Measurements from ENCODE around the gene PRKAR1B.
A peak's percentile ranks its signal among the peaks of the same experiment; 100 is the strongest.

PRKAR1B gene

GRCh38 chr7:509426-510130 lies 217.5 kb downstream of the PRKAR1B start:
- no peak overlapping the region for H3K27ac ChIP-seq (ENCODE audit: low read depth, low read length)
- no peaks in the 10 kb centered on the region for H3K4me1 ChIP-seq (ENCODE audit: control insufficient read depth, insufficient read depth, low read length)
- H3K36me3 ChIP-seq (ENCODE audit: control insufficient read depth, insufficient read depth, low read length): peaks cover 11% of the 10 kb centered on the region
- H3K9ac ChIP-seq (ENCODE audit: low read length): no peak overlapping the region
- no peak overlapping the region for H3K4me3 ChIP-seq (ENCODE audit: low read length)
- H3K27me3 ChIP-seq (ENCODE audit: control insufficient read depth, insufficient read depth, low read length): no peaks in the 10 kb centered on the region

- Histone ChIP-seq H3K36me3 (ENCODE audit: control insufficient read depth, insufficient read depth, low read length) (peaks cover 11% of the 10 kb centered on the region), H3K9ac (ENCODE audit: low read length) (no peak overlapping the region), H3K27me3 (ENCODE audit: control insufficient read depth, insufficient read depth, low read length) (no peaks in the 10 kb centered on the region), H3K4me3 (ENCODE audit: low read length) (no peak overlapping the region), H3K27ac (ENCODE audit: low read depth, low read length) (no peak overlapping the region), H3K4me1 (ENCODE audit: control insufficient read depth, insufficient read depth, low read length) (no peaks in the 10 kb centered on the region)
These were observed 218.5 kb downstream of the PRKAR1B start for GRCh38 chr7:508461-509170.

GRCh38 chr7:507623-508300 lies 219.3 kb downstream of the PRKAR1B start:
- Histone ChIP-seq H3K27ac (ENCODE audit: low read depth, low read length) (no peak overlapping the region), H3K9ac (ENCODE audit: low read length) (no peak overlapping the region), H3K4me1 (ENCODE audit: control insufficient read depth, insufficient read depth, low read length) (peaks cover 2% of the 10 kb centered on the region), H3K36me3 (ENCODE audit: control insufficient read depth, insufficient read depth, low read length) (peaks cover 11% of the 10 kb centered on the region), H3K27me3 (ENCODE audit: control insufficient read depth, insufficient read depth, low read length) (no peaks in the 10 kb centered on the region), H3K4me3 (ENCODE audit: low read length) (no peak overlapping the region)

GRCh38 chr7:506921-507622 lies 220.0 kb downstream of the PRKAR1B start:
- no peak overlapping the region for H3K27ac ChIP-seq (ENCODE audit: low read depth, low read length)

GRCh38 chr7:506391-506831 lies 220.7 kb downstream of the PRKAR1B start:
- no peak overlapping the region for H3K27ac ChIP-seq (ENCODE audit: low read depth, low read length)

More at GRCh38 chr7:506921-507622, 220.0 kb downstream of the PRKAR1B start:
- H3K27me3 ChIP-seq (ENCODE audit: control insufficient read depth, insufficient read depth, low read length): no peaks in the 10 kb centered on the region
- no peak overlapping the region for H3K9ac ChIP-seq (ENCODE audit: low read length)
- peaks cover 11% of the 10 kb centered on the region for H3K36me3 ChIP-seq (ENCODE audit: control insufficient read depth, insufficient read depth, low read length)
- H3K4me1 ChIP-seq (ENCODE audit: control insufficient read depth, insufficient read depth, low read length): peaks cover 2% of the 10 kb centered on the region
- no peak overlapping the region for H3K4me3 ChIP-seq (ENCODE audit: low read length)

GRCh38 chr7:505171-505570 lies 221.9 kb downstream of the PRKAR1B start:
- H3K4me3 ChIP-seq (ENCODE audit: low read length): no peak overlapping the region
- H3K4me1 ChIP-seq (ENCODE audit: control insufficient read depth, insufficient read depth, low read length): peaks cover 2% of the 10 kb centered on the region
- no peaks in the 10 kb centered on the region for H3K27me3 ChIP-seq (ENCODE audit: control insufficient read depth, insufficient read depth, low read length)
- H3K36me3 ChIP-seq (ENCODE audit: control insufficient read depth, insufficient read depth, low read length): peaks cover 13% of the 10 kb centered on the region
- no peak overlapping the region for H3K9ac ChIP-seq (ENCODE audit: low read length)
- H3K27ac ChIP-seq (ENCODE audit: low read depth, low read length): no peak overlapping the region

More at GRCh38 chr7:506391-506831, 220.7 kb downstream of the PRKAR1B start:
- Histone ChIP-seq H3K4me1 (ENCODE audit: control insufficient read depth, insufficient read depth, low read length) (peaks cover 2% of the 10 kb centered on the region), H3K9ac (ENCODE audit: low read length) (no peak overlapping the region), H3K27me3 (ENCODE audit: control insufficient read depth, insufficient read depth, low read length) (no peaks in the 10 kb centered on the region), H3K4me3 (ENCODE audit: low read length) (no peak overlapping the region), H3K36me3 (ENCODE audit: control insufficient read depth, insufficient read depth, low read length) (peaks cover 6% of the 10 kb centered on the region)

- no peak overlapping the region for H3K9ac ChIP-seq (ENCODE audit: low read length)
- no peak overlapping the region for H3K4me3 ChIP-seq (ENCODE audit: low read length)
- no peaks in the 10 kb centered on the region for H3K27me3 ChIP-seq (ENCODE audit: control insufficient read depth, insufficient read depth, low read length)
- no peak overlapping the region for H3K27ac ChIP-seq (ENCODE audit: low read depth, low read length)
- peaks cover 19% of the 10 kb centered on the region for H3K36me3 ChIP-seq (ENCODE audit: control insufficient read depth, insufficient read depth, low read length)
- H3K4me1 ChIP-seq (ENCODE audit: control insufficient read depth, insufficient read depth, low read length): peaks cover 2% of the 10 kb centered on the region
These were observed 222.6 kb downstream of the PRKAR1B start for GRCh38 chr7:504221-505111.

GRCh38 chr7:503575-504111 lies 223.4 kb downstream of the PRKAR1B start:
- H3K36me3 ChIP-seq (ENCODE audit: control insufficient read depth, insufficient read depth, low read length): peaks cover 23% of the 10 kb centered on the region

GRCh38 chr7:502296-502695 lies 224.8 kb downstream of the PRKAR1B start:
- H3K36me3 ChIP-seq (ENCODE audit: control insufficient read depth, insufficient read depth, low read length): peaks cover 24% of the 10 kb centered on the region
- no peak overlapping the region for H3K4me3 ChIP-seq (ENCODE audit: low read length)
- H3K27ac ChIP-seq (ENCODE audit: low read depth, low read length): no peak overlapping the region
- no peak overlapping the region for H3K9ac ChIP-seq (ENCODE audit: low read length)
- peaks cover 2% of the 10 kb centered on the region for H3K4me1 ChIP-seq (ENCODE audit: control insufficient read depth, insufficient read depth, low read length)
- no peaks in the 10 kb centered on the region for H3K27me3 ChIP-seq (ENCODE audit: control insufficient read depth, insufficient read depth, low read length)

More at GRCh38 chr7:503575-504111, 223.4 kb downstream of the PRKAR1B start:
- Histone ChIP-seq H3K9ac (ENCODE audit: low read length) (peak overlapping the region; percentile 10), H3K4me1 (ENCODE audit: control insufficient read depth, insufficient read depth, low read length) (peaks cover 2% of the 10 kb centered on the region), H3K4me3 (ENCODE audit: low read length) (no peak overlapping the region), H3K27ac (ENCODE audit: low read depth, low read length) (peak overlapping the region; percentile 19), H3K27me3 (ENCODE audit: control insufficient read depth, insufficient read depth, low read length) (no peaks in the 10 kb centered on the region)

DNA sequence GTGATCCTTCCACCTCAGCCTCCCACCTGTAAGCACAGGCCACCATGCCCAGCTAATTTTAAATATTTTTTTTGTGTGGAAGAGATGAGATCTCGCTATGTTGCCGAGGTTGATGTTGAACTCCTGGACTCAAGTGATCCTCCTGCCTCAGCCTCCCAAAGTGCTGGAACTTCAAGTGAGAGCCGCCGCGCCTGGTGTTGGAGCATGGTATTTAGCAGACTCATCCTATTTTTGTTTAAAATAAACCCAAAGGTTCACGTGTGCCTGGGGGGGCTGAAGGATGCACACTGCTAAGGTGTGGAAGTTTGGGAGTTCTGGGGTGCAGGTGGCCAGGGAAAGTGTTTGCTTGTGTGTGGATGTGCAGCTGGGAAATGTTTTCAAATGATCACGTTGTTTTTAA lies 225.6 kb downstream of the PRKAR1B start:
- no peaks in the 10 kb centered on the region for H3K27me3 ChIP-seq (ENCODE audit: control insufficient read depth, insufficient read depth, low read length)
- peaks cover 2% of the 10 kb centered on the region for H3K4me1 ChIP-seq (ENCODE audit: control insufficient read depth, insufficient read depth, low read length)
- no peak overlapping the region for H3K4me3 ChIP-seq (ENCODE audit: low read length)
- peaks cover 23% of the 10 kb centered on the region for H3K36me3 ChIP-seq (ENCODE audit: control insufficient read depth, insufficient read depth, low read length)
- H3K9ac ChIP-seq (ENCODE audit: low read length): no peak overlapping the region
- H3K27ac ChIP-seq (ENCODE audit: low read depth, low read length): no peak overlapping the region
